NCI-H1105 treated with DMSO at 0.1 percent for 48 hours (cell line): ENCODE results near the gene LGR4.
"Not testable (repeated sequence)": the region's sequence is repeated elsewhere in the genome, so short reads cannot be mapped to it uniquely, and the experiment has no call there.

Experiments used
- DNase-seq: peaks from one replicate; lab custom pipeline; 2025; lab: John Stamatoyannopoulos, UW

Gene LGR4

GRCh38 chr11:27472398-27473016 lies at the start of gene LGR4:
TSS of gene LGR4 (minus strand) at chr11:27472790. CDS start at chr11:27472302, 488 bp downstream.
- DNase-seq = peak; percentile 91

- no peak for DNase-seq
Observed at GRCh38 chr11:27520226-27520625, 47.6 kb upstream of the LGR4 start.

GRCh38 chr11:27518518-27518917 lies 45.9 kb upstream of the LGR4 start:
- no peak for DNase-seq

- DNase-seq = not testable (repeated sequence)
Observed at GRCh38 chr11:27517490-27517889, 44.9 kb upstream of the LGR4 start.

- DNase-seq = no peak
Observed at GRCh38 chr11:27514558-27514957, 42.0 kb upstream of the LGR4 start.

- no peak for DNase-seq
Observed at GRCh38 chr11:27514076-27514475, 41.5 kb upstream of the LGR4 start.

GRCh38 chr11:27513389-27513788 lies 40.8 kb upstream of the LGR4 start:
- DNase-seq = no peak

GRCh38 chr11:27512238-27512637 lies 39.6 kb upstream of the LGR4 start:
- no peak for DNase-seq

GRCh38 chr11:27509908-27510307 lies 37.3 kb upstream of the LGR4 start:
- DNase-seq = no peak

GRCh38 chr11:27507557-27508322 lies 35.1 kb upstream of the LGR4 start:
- no peak for DNase-seq

- DNase-seq = peak; percentile 96
Observed at GRCh38 chr11:27506200-27507182, 33.9 kb upstream of the LGR4 start, which contains the start of gene LIN7C. TSS of gene LIN7C (minus strand) at chr11:27506769. CDS start at chr11:27506752, 17 bp downstream.

GRCh38 chr11:27505781-27506180 lies 33.2 kb upstream of the LGR4 start:
- DNase-seq = no peak

- no peak for DNase-seq
Observed at GRCh38 chr11:27504205-27504604, 31.6 kb upstream of the LGR4 start.

- DNase-seq = no peak
Observed at GRCh38 chr11:27501100-27501499, 28.5 kb upstream of the LGR4 start.

GRCh38 chr11:27497911-27498310 lies 25.3 kb upstream of the LGR4 start:
- no peak for DNase-seq

GRCh38 chr11:27497284-27497866 lies 24.8 kb upstream of the LGR4 start:
- peak; percentile 27 for DNase-seq

GRCh38 chr11:27496461-27496860 lies 23.9 kb upstream of the LGR4 start:
- DNase-seq = no peak

GRCh38 chr11:27495710-27496300 lies 23.2 kb upstream of the LGR4 start:
- no peak for DNase-seq

- no peak for DNase-seq
Observed at GRCh38 chr11:27489092-27489491, 16.5 kb upstream of the LGR4 start.

GRCh38 chr11:27487706-27488105 lies 15.1 kb upstream of the LGR4 start:
- no peak for DNase-seq

GRCh38 chr11:27485930-27486773 lies 13.6 kb upstream of the LGR4 start:
- DNase-seq = peak; percentile 58
